IPS-NIHi11 (cell line): ENCODE measurements around the gene SCMH1.

Source experiments
- DNase-seq: peaks from one replicate; pipeline ENCODE4 v3.0.0; 2012; ENCODE audit warnings: mixed read lengths, low spot score

SCMH1 gene

GRCh38 chr1:40998668-40999067 lies 243.4 kb downstream of the SCMH1 start:
- no peak for DNase-seq

DNA sequence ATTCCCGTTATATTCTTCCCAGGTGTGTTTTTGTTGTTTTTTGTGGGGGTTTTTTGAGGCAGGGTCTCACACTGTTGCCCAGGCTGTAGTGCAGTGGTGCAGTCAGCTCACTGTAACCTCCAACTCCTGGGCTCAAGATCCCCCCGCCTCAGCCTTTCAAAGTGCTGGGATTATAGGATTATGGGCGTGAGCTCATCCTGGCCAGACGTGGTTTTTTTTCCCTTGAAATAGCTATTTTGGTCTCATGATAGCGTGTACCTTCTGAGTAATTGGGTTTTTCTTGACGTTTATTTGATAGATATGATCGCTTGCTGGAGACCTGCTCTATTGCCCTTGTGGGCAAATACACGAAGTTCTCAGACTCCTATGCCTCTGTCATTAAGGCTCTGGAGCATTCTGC lies 245.0 kb downstream of the SCMH1 start:
- DNase-seq, result no peak

GRCh38 chr1:40989066-40989465 lies 253.0 kb downstream of the SCMH1 start:
- no peak for DNase-seq

- DNase-seq, result no peak
These were observed 253.8 kb downstream of the SCMH1 start for GRCh38 chr1:40988280-40988679.

DNA sequence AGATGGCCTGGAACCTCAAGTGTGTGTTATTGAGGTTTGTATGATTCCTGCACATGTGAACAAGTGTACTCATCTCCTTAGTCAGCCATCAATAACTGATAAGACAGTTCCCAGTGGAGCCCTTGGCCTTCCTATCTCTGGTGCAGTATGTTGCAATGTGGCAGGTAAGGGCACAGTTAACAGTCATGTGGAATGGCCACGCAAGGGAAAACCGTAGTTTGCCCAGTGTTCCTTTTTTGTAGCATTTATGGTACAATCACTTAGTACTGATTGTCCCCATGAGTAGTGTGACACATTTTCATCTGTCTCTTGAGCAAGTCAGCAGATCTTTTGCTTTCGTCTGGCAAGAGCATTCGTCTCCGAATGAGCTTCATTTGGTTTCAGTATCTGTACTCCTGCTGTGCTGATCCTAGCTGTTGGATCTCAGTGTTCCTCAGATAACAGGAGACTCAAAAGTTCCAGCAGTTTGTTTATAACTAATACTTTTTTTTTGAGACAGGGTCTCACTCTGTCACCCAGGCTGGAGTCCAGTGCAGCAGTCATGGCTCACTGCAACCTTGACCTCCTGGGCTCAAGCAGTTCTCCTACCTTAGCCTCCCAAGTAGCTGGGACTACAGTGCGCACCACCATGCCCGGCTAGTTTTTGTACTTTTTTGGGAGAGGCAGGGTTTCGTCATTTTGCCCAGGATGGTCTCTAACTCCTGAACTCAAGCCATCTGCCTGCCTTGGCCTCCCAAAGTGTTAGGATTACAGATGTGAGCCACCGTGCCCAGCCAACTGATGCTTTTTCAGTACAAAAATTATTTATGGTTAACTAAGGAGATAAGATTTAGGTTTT lies 254.4 kb downstream of the SCMH1 start:
- DNase-seq, result no peak

DNA sequence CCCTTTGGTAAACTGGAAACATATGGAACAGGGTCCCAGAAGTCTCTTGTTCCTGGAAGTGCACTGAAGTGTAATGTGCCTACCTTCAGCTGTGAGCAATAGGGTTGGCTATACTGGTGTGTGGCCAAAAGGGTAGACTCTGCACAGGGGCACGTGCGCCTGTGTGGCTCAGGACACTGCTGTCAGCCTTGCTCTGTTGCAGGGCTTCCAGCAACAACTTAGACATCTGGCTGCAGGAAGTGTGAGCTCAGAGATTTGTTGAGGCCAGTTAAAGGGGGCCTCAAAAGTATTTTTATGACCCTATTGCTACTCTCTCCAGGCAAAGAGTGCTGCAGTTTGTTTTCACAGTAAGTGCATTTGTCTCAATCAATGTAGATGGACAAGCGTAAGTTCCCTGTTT lies 255.2 kb downstream of the SCMH1 start:
- no peak for DNase-seq

DNA sequence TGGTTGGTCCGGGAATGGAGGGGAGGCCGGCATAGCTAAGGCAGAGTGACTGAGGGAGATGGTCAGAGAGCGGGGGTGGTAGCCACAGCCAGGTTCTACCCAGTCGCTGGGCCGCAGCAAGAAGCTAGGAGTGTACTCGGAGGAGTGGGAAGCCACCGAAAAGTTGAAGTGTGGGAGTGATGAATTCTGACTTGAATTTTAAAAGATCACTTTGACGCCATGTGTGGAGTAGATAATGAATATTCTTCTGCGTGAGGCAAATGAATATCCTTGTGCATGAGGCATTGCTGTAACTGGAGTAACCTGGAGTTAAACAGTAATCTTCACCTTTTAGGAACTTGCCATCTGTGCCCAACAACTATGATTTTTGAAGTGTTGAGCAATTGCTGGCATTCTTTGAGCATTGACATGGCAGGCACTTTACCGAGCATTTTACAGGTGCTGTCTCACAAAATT lies 255.8 kb downstream of the SCMH1 start:
- no peak for DNase-seq

DNA sequence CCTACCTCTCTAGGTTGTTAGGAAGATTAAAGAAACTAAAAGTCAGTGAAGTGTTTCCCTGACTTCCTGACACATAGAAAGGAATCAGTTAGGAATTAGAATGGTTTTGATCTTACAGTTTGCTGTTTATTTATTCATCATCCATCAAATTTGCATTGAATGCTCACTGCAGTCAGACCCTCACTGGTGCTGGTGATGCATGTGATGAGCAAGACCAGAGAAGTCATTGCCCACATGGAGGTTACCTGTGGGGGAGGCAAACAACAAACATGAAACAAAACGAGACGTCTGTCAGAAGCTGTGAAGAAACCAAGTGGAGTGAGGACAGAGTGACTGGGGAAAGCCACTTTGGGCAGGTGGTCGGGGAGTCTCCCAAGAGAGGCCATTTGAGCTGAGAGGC lies 256.2 kb downstream of the SCMH1 start:
- no peak for DNase-seq

DNA sequence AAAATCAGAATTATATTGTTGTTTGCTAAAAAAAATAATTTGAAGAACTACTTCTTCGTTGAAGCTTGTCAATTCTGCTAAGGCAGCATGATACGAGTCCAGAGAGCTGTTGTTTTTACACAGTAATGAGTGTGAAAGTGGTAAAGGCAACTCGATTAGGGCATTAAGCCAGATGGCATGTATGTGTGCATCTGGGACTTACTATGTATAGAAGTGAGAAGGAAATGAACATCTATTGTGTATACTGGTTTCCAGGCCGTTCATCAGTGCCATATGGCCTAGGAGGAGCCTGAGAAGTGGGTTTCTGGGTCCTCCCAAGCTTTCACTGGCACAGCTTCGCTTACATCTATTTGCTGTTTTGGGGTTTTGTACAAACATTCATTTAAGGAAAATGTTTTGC lies 256.9 kb downstream of the SCMH1 start:
- no peak for DNase-seq

DNA sequence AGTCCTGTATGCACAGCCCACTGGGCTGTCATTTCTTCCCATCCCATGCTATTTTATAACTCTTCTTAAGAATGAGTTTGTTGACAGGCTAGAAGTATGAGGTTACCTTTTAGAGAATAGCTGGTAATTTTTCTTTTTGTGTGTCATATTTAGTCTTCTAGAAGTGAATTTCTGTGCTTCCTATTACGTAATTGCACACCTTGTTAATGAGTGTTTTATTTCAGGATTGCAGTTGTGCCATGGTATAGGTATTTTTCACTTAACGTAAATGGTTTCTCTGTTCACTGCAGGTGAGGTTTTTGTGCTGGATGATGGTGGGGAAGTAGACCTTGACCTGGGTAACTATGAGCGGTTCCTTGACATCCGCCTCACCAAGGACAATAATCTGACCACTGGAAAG lies 257.6 kb downstream of the SCMH1 start:
- DNase-seq, result no peak

DNA sequence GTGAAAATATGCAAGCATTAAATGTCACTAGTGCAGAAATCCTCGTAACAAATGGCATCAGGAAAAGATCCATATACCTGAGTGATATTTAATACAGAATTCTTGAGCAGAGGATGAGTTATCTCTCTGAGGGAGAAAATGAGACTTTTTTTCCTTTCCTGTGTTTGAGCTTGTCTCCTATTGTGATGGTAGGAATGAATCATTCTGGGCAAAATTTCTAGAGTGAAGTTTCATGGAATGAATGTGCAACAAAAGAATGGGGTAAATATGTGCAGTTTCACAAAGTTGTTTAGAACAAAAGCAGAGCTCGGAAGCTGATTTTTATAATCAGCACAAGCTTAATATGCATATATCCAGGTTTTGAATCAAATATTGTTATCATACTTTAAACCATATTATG lies 258.0 kb downstream of the SCMH1 start:
- DNase-seq, result no peak

DNA sequence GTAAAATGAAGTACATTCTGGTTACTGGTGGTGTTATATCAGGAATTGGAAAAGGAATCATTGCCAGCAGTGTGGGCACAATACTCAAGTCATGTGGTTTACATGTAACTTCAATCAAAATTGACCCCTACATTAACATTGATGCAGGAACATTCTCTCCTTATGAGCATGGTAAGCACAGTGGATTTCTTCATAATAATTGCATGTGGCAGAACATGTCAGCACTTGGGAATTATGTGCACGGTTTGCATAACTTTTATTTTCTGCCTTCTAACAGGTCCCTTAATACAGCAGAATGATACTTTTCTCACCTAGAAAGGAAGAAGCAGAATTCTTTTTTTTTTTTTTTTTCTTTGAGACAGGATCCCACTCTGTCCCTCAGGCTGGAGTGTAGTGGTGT lies 258.8 kb downstream of the SCMH1 start:
- no peak for DNase-seq

GRCh38 chr1:40982721-40983120 lies 259.4 kb downstream of the SCMH1 start:
- no peak for DNase-seq

DNA sequence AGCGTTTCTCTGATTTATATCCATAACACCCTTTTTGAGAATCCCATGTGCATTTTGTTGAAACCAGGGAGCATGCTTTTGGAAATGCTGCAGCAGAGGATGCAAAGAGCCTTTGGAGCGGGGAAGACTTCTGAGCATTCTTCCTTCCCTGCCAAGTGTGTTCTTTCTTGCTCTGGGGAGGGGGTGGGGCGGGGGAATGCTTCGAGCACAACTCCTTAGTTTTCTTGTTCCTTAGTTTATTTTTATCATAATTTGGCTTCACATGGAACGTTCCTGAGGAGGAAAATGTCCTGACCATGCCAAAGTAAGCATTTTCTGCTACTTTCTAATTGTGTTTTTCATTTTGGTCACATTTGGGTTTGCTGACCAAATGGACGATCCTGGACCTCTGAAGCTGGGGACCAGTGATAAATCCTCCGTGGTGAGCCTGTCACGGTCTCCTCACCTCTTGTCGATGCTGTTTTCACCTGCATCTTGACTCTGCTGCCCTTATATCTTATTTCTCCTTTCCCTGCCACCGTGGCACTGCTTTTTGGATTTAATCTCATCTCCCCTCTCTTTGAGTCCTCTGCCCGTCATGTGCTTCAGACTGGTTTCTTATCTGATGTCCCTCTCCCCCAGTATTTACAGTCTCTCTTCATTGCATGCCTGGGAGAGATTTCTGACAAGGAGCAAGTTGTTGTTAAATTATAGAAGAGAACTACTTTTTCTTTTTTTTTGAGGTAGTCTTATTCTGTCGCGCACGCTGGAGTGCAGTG lies 260.2 kb downstream of the SCMH1 start:
- DNase-seq, result no peak

GRCh38 chr1:40980453-40981121 lies 261.5 kb downstream of the SCMH1 start:
- no peak for DNase-seq

DNA sequence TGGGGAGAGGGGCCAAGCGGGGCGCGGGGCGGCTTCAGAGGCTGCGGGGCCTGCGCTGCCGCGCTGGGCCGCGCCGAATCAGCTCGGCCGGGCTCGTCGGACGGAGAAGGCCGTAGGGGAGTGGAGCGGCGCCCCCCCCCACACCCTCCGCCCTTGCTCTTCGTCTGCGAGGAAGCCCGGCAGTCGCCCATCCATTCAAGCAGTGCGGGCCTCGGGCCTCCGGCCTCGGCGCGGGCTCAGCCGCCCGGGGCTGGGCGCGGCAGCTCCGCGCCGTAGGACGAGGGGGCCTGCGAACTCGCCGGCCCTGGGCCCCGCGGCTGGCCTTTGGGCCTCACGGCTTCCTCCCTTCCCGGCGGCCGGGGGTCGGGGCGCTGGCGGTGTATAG lies 262.0 kb downstream of the SCMH1 start:
- no peak for DNase-seq

GRCh38 chr1:40979241-40980067 lies 262.7 kb downstream of the SCMH1 start, which contains the start of gene CTPS1:
Gene CTPS1, plus strand, starts transcription at chr1:40979696. Its CDS starts 3,595 bp downstream, at chr1:40983291.
- peak; percentile 99 for DNase-seq

DNA sequence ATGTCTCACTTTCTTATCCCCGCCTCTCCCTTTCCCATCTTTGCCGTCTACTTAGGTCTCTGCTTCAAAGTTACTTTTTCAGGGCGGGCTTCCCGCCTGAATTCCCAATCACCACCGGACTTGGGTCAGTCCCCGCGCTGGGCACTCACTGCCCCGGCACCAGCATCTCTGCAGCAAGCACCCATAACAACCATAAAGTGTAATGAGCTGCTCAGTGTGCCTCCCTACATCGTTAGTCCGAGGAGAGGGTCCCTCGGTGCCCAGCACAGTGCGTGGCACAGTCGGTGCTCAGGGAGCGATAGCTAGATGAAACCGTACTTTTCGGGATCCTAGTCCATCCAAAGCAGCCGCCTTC lies 263.2 kb downstream of the SCMH1 start:
- no peak for DNase-seq

DNA sequence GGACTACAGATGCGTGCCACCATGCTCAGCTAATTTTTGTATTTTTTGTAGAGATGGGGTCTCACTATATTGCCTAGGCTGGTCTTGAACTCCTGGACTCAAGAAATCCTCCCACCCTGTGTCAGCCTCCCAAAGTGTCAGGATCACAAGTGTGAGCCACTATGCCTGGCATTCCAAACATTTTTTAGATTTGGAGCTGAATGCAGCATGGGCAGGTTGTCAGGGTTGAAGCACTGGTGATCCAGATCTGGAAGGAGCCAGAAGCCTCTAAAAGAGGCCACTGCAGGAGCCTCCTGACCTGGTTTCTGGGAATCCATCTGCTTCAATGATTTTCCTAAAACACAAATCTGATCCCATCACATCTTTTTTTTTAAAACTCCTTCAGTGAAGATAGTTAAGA lies 264.4 kb downstream of the SCMH1 start:
- no peak for DNase-seq
